Occipital lobe (tissue), 2 donors: ENCODE measurements around the gene KLHL3. TPM values are rescaled to one million over a fixed set of nuclear protein-coding genes. Genes with fewer than 3 reads are reported as not detected.

Experiments
- DNase-seq: peaks from one replicate; lab custom pipeline; 2025; lab: John Stamatoyannopoulos, UW
- total RNA-seq: library from RNA; depleted of rRNA; stranded (reverse); fragments of >200 nt; gene quantifications from one replicate; pipeline ENCODE4 v1.2.3, GENCODE V29; 2014

Gene KLHL3
- total RNA-seq, 1 donor from 2014 or later = 8.7 TPM

- no peak for DNase-seq
Observed at GRCh38 chr5:137747848-137748247, 12.0 kb upstream of the KLHL3 start.

- peak; percentile 13 for DNase-seq
Observed at GRCh38 chr5:137743031-137743640, 7.2 kb upstream of the KLHL3 start.

- DNase-seq = no peak
Observed at GRCh38 chr5:137741718-137742117, 5.8 kb upstream of the KLHL3 start.

GRCh38 chr5:137739737-137740136, 3.8 kb upstream of the KLHL3 start:
- no peak for DNase-seq

- no peak for DNase-seq
Observed at GRCh38 chr5:137738947-137739346, 3.1 kb upstream of the KLHL3 start.

GRCh38 chr5:137737349-137738131, 1.7 kb upstream of the KLHL3 start:
- DNase-seq = no peak

GRCh38 chr5:137736496-137736895, 607 bp upstream of the KLHL3 start:
- DNase-seq = no peak

- DNase-seq = peak; percentile 39
Observed at GRCh38 chr5:137734962-137735554, 831 bp downstream of the KLHL3 start.

GRCh38 chr5:137734331-137734730, 1.6 kb downstream of the KLHL3 start:
- no peak for DNase-seq

GRCh38 chr5:137733922-137734321, 2.0 kb downstream of the KLHL3 start:
- no peak for DNase-seq

- DNase-seq = no peak
Observed at GRCh38 chr5:137733006-137733405, 2.9 kb downstream of the KLHL3 start.

GRCh38 chr5:137731176-137731575, 4.7 kb downstream of the KLHL3 start:
- DNase-seq = no peak

GRCh38 chr5:137730336-137730735, 5.6 kb downstream of the KLHL3 start:
- DNase-seq = no peak

- DNase-seq = no peak
Observed at GRCh38 chr5:137728048-137728447, 7.8 kb downstream of the KLHL3 start.

- DNase-seq = no peak
Observed at GRCh38 chr5:137727623-137728022, 8.3 kb downstream of the KLHL3 start.

- DNase-seq = no peak
Observed at GRCh38 chr5:137724251-137724650, 11.6 kb downstream of the KLHL3 start.

- DNase-seq = no peak
Observed at GRCh38 chr5:137718611-137719010, 17.3 kb downstream of the KLHL3 start.

- DNase-seq = no peak
Observed at GRCh38 chr5:137716337-137716736, 19.6 kb downstream of the KLHL3 start.

- no peak for DNase-seq
Observed at GRCh38 chr5:137715456-137715855, 20.4 kb downstream of the KLHL3 start.

GRCh38 chr5:137714946-137715345, 20.9 kb downstream of the KLHL3 start:
- no peak for DNase-seq

- no peak for DNase-seq
Observed at GRCh38 chr5:137714494-137714893, 21.4 kb downstream of the KLHL3 start.

GRCh38 chr5:137712139-137712667, 23.7 kb downstream of the KLHL3 start:
- no peak for DNase-seq

- no peak for DNase-seq
Observed at GRCh38 chr5:137710086-137710485, 25.8 kb downstream of the KLHL3 start.
